HepG2 (cell line): ENCODE measurements around the gene RNU4-1. TPM values are rescaled to one million over a fixed set of nuclear protein-coding genes. Genes with fewer than 3 reads are reported as not detected.

Experiments used
- ATAC-seq: fragments of 200-7000 bp; cut with Tn5 transposase; 3 replicates; pipeline ENCODE4 v1.9.1; 2020; ENCODE audit warnings: mild to moderate bottlenecking, moderate library complexity
- BruUV-seq: library from RNA; stranded (reverse); fragments of 400-500 nt; replicated peaks from 2 replicates; lab custom pipeline; 2021; lab: Mats Ljungman, UMichigan
- CTCF ChIA-PET: fragments of 300-600 bp; formaldehyde crosslinking; extraction: SDS; loops from one replicate; lab custom pipeline; 2021; ENCODE audit warnings: low total read pairs, inconsistent platforms, low intra/inter-chr PET ratio; lab: Yijun Ruan, JAX
- POLR2A ChIA-PET: fragments of 350-600 bp; sonication (Branson Sonifier 250); formaldehyde crosslinking; loops from one replicate; lab custom pipeline; 2020; ENCODE audit warnings: antibody characterized with exemption, inconsistent platforms; lab: Yijun Ruan, JAX
- DNase-seq: peaks from one replicate; pipeline ENCODE4 v3.0.0-alpha.2; 2015; ENCODE audit warnings: low spot score
- FAIRE-seq: peaks from 3 replicates; lab custom pipeline; 2011; peaks lifted over from hg19 to GRCh38; lab: Jason Lieb, UNC
- H2AFZ ChIP-seq: one replicate; pipeline ENCODE4 v1.6.1; 2011; ENCODE audit warnings: low read length, inconsistent platforms
- H3K27ac ChIP-seq: fragments of 300-600 bp; 3 replicates; pipeline ENCODE4 v1.8.0; 2011; ENCODE audit warnings: mixed run types, mild to moderate bottlenecking, mixed read lengths, low read length, inconsistent platforms; ENCODE audit not compliant: insufficient read depth; ENCODE audit errors: extremely low read length
- H3K27me3 ChIP-seq, 2 experiments: fragments of 200-600 bp in 1 of 2; 2 replicates in 1 of 2; 3 replicates in 1 of 2; pipeline versions ENCODE4 v1.6.0 to v1.8.0; 2011; ENCODE audit warnings: low read length in 2 of 2, mild to moderate bottlenecking in 2 of 2, moderate library complexity in 2 of 2, inconsistent platforms in 1 of 2; ENCODE audit not compliant: insufficient read depth in 2 of 2, control insufficient read depth in 1 of 2
- H3K36me3 ChIP-seq, 2 experiments: fragments of 200-600 bp in 1 of 2; replicated peaks in 1 of 2; 2 replicates in 1 of 2; 3 replicates in 1 of 2; pipeline versions ENCODE4 v1.5.1 to v1.8.0; 2011; ENCODE audit warnings: low read length in 2 of 2, inconsistent platforms in 1 of 2; ENCODE audit not compliant: insufficient read depth in 2 of 2, control insufficient read depth in 1 of 2
- H3K4me1 ChIP-seq: 2 replicates; pipeline ENCODE4 v1.5.1; 2012; ENCODE audit warnings: low read length, inconsistent platforms; ENCODE audit not compliant: insufficient read depth
- H3K4me2 ChIP-seq: 2 replicates; pipeline ENCODE4 v1.6.0; 2011; ENCODE audit warnings: low read depth, low read length, inconsistent platforms
- H3K4me3 ChIP-seq, 3 experiments: fragments of 200-600 bp in 1 of 3; sonication (generic), shearing (Covaris generic) in 1 of 3; replicated peaks in 1 of 3; 2 replicates each; pipeline ENCODE4 v1.5.1; 2011 to 2016; ENCODE audit warnings: low read length in 3 of 3, inconsistent platforms in 2 of 3, low read depth in 2 of 3, mild to moderate bottlenecking in 2 of 3, control low read depth in 1 of 3, mixed read lengths in 1 of 3; ENCODE audit not compliant: insufficient read depth in 1 of 3
- H3K79me2 ChIP-seq: one replicate; pipeline ENCODE4 v1.6.1; 2011; ENCODE audit warnings: low read length, inconsistent platforms; ENCODE audit not compliant: insufficient read depth
- H3K9ac ChIP-seq: 2 replicates; pipeline ENCODE4 v1.6.0; 2011; ENCODE audit warnings: mild to moderate bottlenecking, low read depth, low read length, inconsistent platforms; ENCODE audit not compliant: insufficient read depth
- H3K9me3 ChIP-seq: 2 replicates; pipeline ENCODE4 v1.5.1; 2012; ENCODE audit warnings: mild to moderate bottlenecking, low read length
- H4K20me1 ChIP-seq: 2 replicates; pipeline ENCODE4 v1.6.0; 2011; ENCODE audit warnings: inconsistent platforms, mild to moderate bottlenecking, low read length, moderate library complexity; ENCODE audit not compliant: insufficient read depth
- NFE2 ChIP-seq: sonication (generic); formaldehyde crosslinking; IDR thresholded peaks from 2 replicates; pipeline ENCODE4 v1.4.0; 2020; ENCODE audit warnings: missing genetic modification reagents
- PHB2 ChIP-seq: fragments of 450-650 bp; IDR thresholded peaks from 2 replicates; pipeline ENCODE4 v1.6.1; 2018; ENCODE audit not compliant: partially characterized antibody
- TCF12 ChIP-seq, 2 experiments: fragments of 450-650 bp in 1 of 2; sonication (generic) in 1 of 2; formaldehyde crosslinking in 1 of 2; IDR thresholded peaks; 2 replicates each; pipeline versions ENCODE4 v1.6.1 to v1.8.0; 2017 to 2022; ENCODE audit warnings: antibody characterized with exemption in 1 of 2, mild to moderate bottlenecking in 1 of 2, missing genetic modification reagents in 1 of 2, moderate library complexity in 1 of 2
- YEATS4 ChIP-seq: sonication (generic); formaldehyde crosslinking; IDR thresholded peaks from 2 replicates; pipeline ENCODE4 v1.4.0; 2020; ENCODE audit warnings: missing genetic modification reagents, borderline replicate concordance
- ZMYM4 ChIP-seq: sonication (generic); formaldehyde crosslinking; IDR thresholded peaks from 2 replicates; pipeline ENCODE4 v1.8.1; 2023; ENCODE audit warnings: mild to moderate bottlenecking, missing genetic modification reagents
- WGBS: methylation state at CpG from one replicate; pipeline ENCODE4 v1.1.6; 2017; ENCODE audit warnings: low lambda C conversion rate; 5-methylcytosine and 5-hydroxymethylcytosine counted together
- in situ Hi-C: cut with HindIII; loops from 2 replicates; pipeline ENCODE4 v1.10.0; 2017; ENCODE audit warnings: low pct_unique_long_range_greater_than_20kb; ENCODE audit not compliant: extremely low pct_ligation_motif_present
- intact Hi-C: fragments of 100-400 bp; cut with micrococcal nuclease; formaldehyde crosslinking; loops from one replicate; pipeline ENCODE4 v1.10.0; 2022; ENCODE audit not compliant: unreplicated experiment
- polyA plus RNA-seq, 8 experiments: library from polyadenylated mRNA; depleted of rRNA in 3 of 8; stranded (reverse) in 7 of 8; unstranded in 1 of 8; fragments of >200 nt; fragmentation: Illumina TruSeq in 4 of 8; extraction: Trizol in 4 of 8; gene quantifications; 2 replicates each; pipeline versions ENCODE4 v1.2.1 to v1.2.3, GENCODE V29; 2011 to 2016; ENCODE audit warnings: low read depth in 4 of 8, missing spikeins in 1 of 8, mixed read lengths in 1 of 8; ENCODE audit not compliant: insufficient read depth in 1 of 8
- total RNA-seq, 5 experiments: library from RNA; depleted of rRNA; stranded (reverse); fragments of >200 nt; fragmentation: Illumina TruSeq; extraction: Trizol; gene quantifications; 2 replicates each; pipeline ENCODE4 v1.2.3, GENCODE V29; 2016; ENCODE audit warnings: low read depth in 1 of 5
- TF ChIP-seq, protein P1 (sequence below): sonication (generic); formaldehyde crosslinking; IDR thresholded peaks from 2 replicates; pipeline ENCODE4 v1.4.0; 2020; ENCODE audit warnings: mild to moderate bottlenecking, missing genetic modification reagents

RNU4-1 gene
- total and polyA plus RNA-seq, 2 of the 13 experiments (the other 11 are each of a cell fraction or from before 2014, with no cell fraction given) = 7,407 TPM; not detected in 1

DNA sequence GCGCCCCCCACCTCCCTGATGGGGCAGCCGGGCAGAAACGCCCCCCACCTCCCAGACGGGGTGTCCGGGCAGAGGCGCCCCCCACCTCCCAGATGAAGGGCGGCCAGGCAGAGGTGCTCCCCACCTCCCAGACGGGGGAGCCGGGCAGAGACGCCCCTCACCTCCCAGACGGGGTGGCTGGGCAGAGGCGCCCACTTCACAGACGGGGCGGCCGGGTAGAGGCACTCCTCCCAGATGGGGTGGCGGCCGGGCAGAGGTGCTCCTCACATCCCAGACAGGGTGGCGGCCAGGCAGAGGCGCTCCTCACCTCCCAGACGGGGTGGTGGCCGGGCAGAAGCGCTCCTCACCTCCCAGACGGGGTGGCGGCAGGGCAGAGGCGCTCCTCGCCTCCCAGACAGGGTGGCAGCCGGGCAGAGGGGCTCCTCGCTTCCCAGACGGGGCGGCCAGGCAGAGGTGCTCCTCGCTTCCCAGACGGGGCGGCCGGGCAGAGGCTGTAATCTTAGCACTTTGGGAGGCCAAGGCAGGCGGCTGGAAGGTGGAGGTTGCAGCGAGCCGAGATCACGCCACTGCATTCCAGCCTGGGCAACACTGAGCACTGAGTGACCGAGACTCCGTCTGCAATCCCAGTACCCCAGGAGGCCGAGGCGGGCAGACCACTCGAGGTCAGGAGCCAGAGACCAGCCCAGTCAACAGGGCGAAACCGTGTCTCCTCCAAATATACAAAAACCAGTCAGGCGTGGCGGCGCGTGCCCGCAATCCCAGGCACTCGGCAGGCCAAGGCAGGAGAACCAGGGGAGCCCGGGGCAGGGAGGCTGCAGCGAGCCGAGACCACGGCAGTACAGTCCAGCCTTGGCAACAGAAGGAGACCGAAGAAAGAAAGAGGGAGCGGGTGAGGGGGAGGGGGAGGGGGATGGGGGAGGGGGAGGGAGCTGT, 14.6 kb downstream of the RNU4-1 start:
- Histone ChIP-seq H4K20me1 (no peaks in the 10 kb centered on the region), H3K4me2 (no peak overlapping the region)
- BruUV-seq = no TSS peak
- TF ChIP-seq, protein P1, sequence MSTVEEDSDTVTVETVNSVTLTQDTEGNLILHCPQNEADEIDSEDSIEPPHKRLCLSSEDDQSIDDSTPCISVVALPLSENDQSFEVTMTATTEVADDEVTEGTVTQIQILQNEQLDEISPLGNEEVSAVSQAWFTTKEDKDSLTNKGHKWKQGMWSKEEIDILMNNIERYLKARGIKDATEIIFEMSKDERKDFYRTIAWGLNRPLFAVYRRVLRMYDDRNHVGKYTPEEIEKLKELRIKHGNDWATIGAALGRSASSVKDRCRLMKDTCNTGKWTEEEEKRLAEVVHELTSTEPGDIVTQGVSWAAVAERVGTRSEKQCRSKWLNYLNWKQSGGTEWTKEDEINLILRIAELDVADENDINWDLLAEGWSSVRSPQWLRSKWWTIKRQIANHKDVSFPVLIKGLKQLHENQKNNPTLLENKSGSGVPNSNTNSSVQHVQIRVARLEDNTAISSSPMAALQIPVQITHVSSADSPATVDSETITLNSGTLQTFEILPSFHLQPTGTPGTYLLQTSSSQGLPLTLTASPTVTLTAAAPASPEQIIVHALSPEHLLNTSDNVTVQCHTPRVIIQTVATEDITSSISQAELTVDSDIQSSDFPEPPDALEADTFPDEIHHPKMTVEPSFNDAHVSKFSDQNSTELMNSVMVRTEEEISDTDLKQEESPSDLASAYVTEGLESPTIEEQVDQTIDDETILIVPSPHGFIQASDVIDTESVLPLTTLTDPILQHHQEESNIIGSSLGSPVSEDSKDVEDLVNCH (CRISPR knock-in tag) = no peak
- TF ChIP-seq NFE2 (CRISPR knock-in tag) (no peak), YEATS4 (CRISPR knock-in tag) (no peak), ZMYM4 (no peak), PHB2 (no peak), TCF12 (IDR thresholded peaks at IDR 0.05) (no peak), TCF12 (CRISPR knock-in tag; IDR thresholded peaks at IDR 0.05) (no peak)
- TF ChIP-seq, all 625 proteins: peak for 0
- ATAC-seq = no peak
- Histone ChIP-seq H3K36me3 (no peaks in the 10 kb centered on the region), H3K9ac (no peak overlapping the region), H2AFZ (no peak overlapping the region), H3K4me3 (no peak overlapping the region), H3K27ac (no peak overlapping the region), H3K79me2 (no peaks in the 10 kb centered on the region), H3K27me3 (no peaks in the 10 kb centered on the region; a peak in 1 of 5 replicates), H3K9me3 (no peaks in the 10 kb centered on the region), H3K4me1 (peaks cover 12% of the 10 kb centered on the region)
- ChIA-PET CTCF (no interaction called here), POLR2A (interaction anchor here (0.6 to 0.7 kb wide), 2 partner anchors 13 to 42 kb away, joined by 4 to 5 read pairs; no protein-coding TSS in a partner anchor)
- DNase-seq = no peak
- FAIRE-seq = no peak
- WGBS = 91% methylated on average over 25 of the region's 57 CpGs
- in situ Hi-C loops (no loop called here), intact Hi-C loops (no loop called here)
